HG03558 (cell line): ENCODE measurements around the gene PLA2G2C.
"Not testable (repeated sequence)": the region's sequence is repeated elsewhere in the genome, so short reads cannot be mapped to it uniquely, and the experiment has no call there.

Source experiments
- ATAC-seq: cut with Tn5 transposase; IDR thresholded peaks from one replicate; pipeline ENCODE4 v1.9.1; 2021; ENCODE audit warnings: moderate number of reproducible peaks; ENCODE audit not compliant: unreplicated experiment; ENCODE audit errors: extremely low read depth

The PLA2G2C gene

GRCh38 chr1:20185834-20186782, at the start of gene PLA2G2C, which contains the start of gene UBXN10:
TSS of gene PLA2G2C (minus strand) at chr1:20186518. CDS start at chr1:20177363, 9,155 bp downstream.
TSS of gene UBXN10 (plus strand) at chr1:20186096. CDS start at chr1:20190562, 4,466 bp downstream.
- ATAC-seq = no peak

GRCh38 chr1:20234788-20235535, 48.6 kb upstream of the PLA2G2C start:
- no peak for ATAC-seq

- ATAC-seq = no peak
Observed at GRCh38 chr1:20233866-20234265, 47.5 kb upstream of the PLA2G2C start.

GRCh38 chr1:20233394-20233793, 47.1 kb upstream of the PLA2G2C start:
- ATAC-seq = no peak

GRCh38 chr1:20232564-20232963, 46.2 kb upstream of the PLA2G2C start:
- ATAC-seq = not testable (repeated sequence)

GRCh38 chr1:20229171-20229570, 42.9 kb upstream of the PLA2G2C start:
- no peak for ATAC-seq

- no peak for ATAC-seq
Observed at GRCh38 chr1:20228314-20228825, 42.1 kb upstream of the PLA2G2C start.

- no peak for ATAC-seq
Observed at GRCh38 chr1:20227704-20228103, 41.4 kb upstream of the PLA2G2C start.

GRCh38 chr1:20224546-20224945, 38.2 kb upstream of the PLA2G2C start:
- no peak for ATAC-seq

GRCh38 chr1:20223551-20224419, 37.5 kb upstream of the PLA2G2C start:
- ATAC-seq = no peak

- no peak for ATAC-seq
Observed at GRCh38 chr1:20223106-20223505, 36.8 kb upstream of the PLA2G2C start.

GRCh38 chr1:20220036-20220435, 33.7 kb upstream of the PLA2G2C start:
- ATAC-seq = no peak

GRCh38 chr1:20219053-20219452, 32.7 kb upstream of the PLA2G2C start:
- not testable (repeated sequence) for ATAC-seq

GRCh38 chr1:20216574-20216973, 30.3 kb upstream of the PLA2G2C start:
- ATAC-seq = no peak

GRCh38 chr1:20215716-20216115, 29.4 kb upstream of the PLA2G2C start:
- ATAC-seq = no peak

GRCh38 chr1:20212685-20213331, 26.5 kb upstream of the PLA2G2C start:
- no peak for ATAC-seq

GRCh38 chr1:20212085-20212684, 25.9 kb upstream of the PLA2G2C start:
- no peak for ATAC-seq

GRCh38 chr1:20211511-20211931, 25.2 kb upstream of the PLA2G2C start:
- ATAC-seq = no peak
